GM12864 (cell line): ENCODE measurements around the gene FGD6.

ENCODE experiments used
- DNase-seq: peaks from one replicate; pipeline ENCODE4 v3.0.0-alpha.2; 2011; ENCODE audit warnings: low read depth
- H3K4me3 ChIP-seq: 2 replicates; pipeline ENCODE4 v1.5.1; 2011; ENCODE audit warnings: mild to moderate bottlenecking, low read depth, low read length, control low read depth
- TF ChIP-seq, protein P1 (sequence below): IDR thresholded peaks from 2 replicates; pipeline ENCODE4 v1.5.1; 2011; ENCODE audit warnings: low read depth, mild to moderate bottlenecking, moderate library complexity, low read length, control low read depth, inconsistent platforms; ENCODE audit errors: missing control alignments

Gene FGD6

DNA sequence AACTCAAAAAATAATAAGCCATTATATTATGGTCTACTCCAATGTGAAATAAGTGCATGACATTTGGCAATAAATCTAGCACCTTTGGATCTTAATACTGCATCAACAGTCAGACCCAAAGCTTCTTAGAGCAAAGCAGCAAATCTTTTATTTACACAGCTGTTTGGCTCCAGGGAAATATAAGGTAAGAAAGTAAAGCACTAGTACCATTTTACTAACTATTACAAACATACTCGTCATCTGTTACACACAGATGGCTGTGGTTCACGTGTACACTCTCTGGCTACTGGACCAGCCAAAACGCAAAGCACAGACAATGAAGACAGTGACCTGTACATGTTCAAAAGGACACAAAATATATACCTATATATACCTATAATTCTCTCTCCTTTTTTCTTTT lies 2.8 kb downstream of the FGD6 start:
- no peak for DNase-seq
- TF ChIP-seq, protein P1, sequence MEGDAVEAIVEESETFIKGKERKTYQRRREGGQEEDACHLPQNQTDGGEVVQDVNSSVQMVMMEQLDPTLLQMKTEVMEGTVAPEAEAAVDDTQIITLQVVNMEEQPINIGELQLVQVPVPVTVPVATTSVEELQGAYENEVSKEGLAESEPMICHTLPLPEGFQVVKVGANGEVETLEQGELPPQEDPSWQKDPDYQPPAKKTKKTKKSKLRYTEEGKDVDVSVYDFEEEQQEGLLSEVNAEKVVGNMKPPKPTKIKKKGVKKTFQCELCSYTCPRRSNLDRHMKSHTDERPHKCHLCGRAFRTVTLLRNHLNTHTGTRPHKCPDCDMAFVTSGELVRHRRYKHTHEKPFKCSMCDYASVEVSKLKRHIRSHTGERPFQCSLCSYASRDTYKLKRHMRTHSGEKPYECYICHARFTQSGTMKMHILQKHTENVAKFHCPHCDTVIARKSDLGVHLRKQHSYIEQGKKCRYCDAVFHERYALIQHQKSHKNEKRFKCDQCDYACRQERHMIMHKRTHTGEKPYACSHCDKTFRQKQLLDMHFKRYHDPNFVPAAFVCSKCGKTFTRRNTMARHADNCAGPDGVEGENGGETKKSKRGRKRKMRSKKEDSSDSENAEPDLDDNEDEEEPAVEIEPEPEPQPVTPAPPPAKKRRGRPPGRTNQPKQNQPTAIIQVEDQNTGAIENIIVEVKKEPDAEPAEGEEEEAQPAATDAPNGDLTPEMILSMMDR, result no peak
- H3K4me3 ChIP-seq, result peak overlapping the region; percentile 39

DNA sequence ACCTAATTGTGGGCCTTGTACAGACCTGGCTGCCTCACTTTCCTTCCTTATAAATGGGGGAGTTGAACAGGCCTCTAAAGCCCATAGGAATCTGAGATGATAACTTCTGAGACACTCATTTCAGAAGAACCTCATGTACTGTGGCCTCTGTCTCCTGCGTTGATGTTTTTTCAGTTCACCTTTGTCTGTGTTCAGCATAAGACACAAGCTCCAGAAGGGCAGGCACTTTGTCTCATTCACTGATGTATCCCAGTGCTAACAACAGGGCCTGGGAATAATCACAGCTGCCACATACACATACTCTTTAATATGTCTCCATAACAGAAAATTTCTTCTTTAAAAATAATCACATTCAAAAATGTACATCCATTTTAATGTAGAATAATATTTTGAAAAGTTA lies 3.3 kb downstream of the FGD6 start:
- TF ChIP-seq, protein P1, result no peak
- no peak for DNase-seq
- H3K4me3 ChIP-seq, result peak overlapping the region; percentile 33; the same call in 1 of the 2 replicates

GRCh38 chr12:95213119-95213518 lies 4.1 kb downstream of the FGD6 start:
- no peak for DNase-seq
- H3K4me3 ChIP-seq, result peak overlapping the region; percentile 47
- TF ChIP-seq, protein P1, result no peak

GRCh38 chr12:95212586-95212985 lies 4.7 kb downstream of the FGD6 start:
- DNase-seq, result no peak
- TF ChIP-seq, protein P1, result no peak
- H3K4me3 ChIP-seq, result peak overlapping the region; percentile 29; the same call in 1 of the 2 replicates

DNA sequence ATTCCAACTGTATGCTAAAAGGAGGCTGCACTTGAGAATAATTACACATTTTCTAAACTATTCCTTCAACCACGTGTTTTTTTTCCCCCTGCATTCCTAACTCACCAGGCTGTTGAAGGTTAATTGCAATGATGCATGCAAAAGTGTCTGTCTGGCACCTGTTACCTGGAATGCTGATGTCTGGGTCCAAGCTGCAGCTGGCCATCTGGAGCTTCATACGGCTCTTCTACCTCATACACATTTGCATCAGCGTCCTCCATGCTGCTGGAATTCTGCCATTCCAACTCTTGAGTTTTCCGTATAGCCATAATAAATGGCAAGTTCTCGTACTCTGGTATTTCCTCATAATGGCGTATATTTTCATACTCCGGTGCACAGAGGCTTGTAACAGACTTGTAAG lies 8.6 kb downstream of the FGD6 start:
- TF ChIP-seq, protein P1, result no peak
- no peak for DNase-seq

DNA sequence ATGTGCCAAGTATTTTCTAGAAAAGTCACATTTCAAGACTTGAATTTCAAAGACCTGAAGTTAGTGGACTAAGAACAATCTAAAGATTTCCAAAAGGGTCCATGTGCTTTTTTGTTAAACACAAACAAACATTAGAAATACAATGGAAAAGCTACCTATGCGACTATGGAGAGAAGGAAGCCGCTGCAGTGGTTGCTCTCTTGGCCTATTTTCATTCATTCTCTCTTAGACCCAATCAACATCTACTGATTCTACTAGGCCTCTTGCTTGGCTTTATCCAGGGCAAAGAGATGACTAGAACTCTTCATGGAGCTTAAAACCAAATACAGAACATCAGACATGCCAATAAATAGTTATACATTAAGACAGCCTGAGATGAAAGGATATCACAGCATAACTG lies 9.9 kb downstream of the FGD6 start:
- TF ChIP-seq, protein P1, result no peak
- no peak overlapping the region for H3K4me3 ChIP-seq
- DNase-seq, result no peak

More for the DNA sequence above, 8.6 kb downstream of the FGD6 start:
- H3K4me3 ChIP-seq, result peak overlapping the region; percentile 51; the same call in 1 of the 2 replicates

DNA sequence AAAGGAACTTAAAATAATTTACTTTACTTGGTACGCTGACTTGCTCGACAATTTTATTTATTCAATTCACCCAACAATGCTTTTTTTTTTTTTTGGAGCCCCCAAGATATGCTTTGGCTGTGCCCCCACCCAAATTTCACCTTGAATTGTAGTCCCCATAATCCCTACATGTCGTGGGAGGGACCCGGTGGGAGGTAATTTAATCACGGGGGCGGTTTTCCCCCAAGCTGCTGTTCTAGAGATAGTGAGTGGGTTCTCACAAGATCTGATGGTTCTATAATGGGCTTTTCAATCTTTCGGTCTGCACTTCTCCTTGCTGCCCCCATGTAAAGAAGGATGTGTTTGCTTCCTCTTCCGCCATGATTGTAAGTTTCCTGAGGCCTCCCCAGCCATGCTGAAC lies 10.4 kb downstream of the FGD6 start:
- no peak for DNase-seq
- TF ChIP-seq, protein P1, result no peak
- H3K4me3 ChIP-seq, result no peak overlapping the region
